Endometrium (tissue), 2 donors: ENCODE data around the gene TAS2R20.

Experiments used
- FAIRE-seq: peaks from 2 replicates; lab custom pipeline; 2012; peaks lifted over from hg19 to GRCh38; lab: Jason Lieb, UNC
- donor health status: control.
- donor health status: control.

The TAS2R20 gene

GRCh38 chr12:10959804-10960203 is 38.3 kb downstream of the TAS2R20 start:
- FAIRE-seq, result no peak

- no peak for FAIRE-seq
These were observed 40.4 kb downstream of the TAS2R20 start for GRCh38 chr12:10957741-10958140.

GRCh38 chr12:10956085-10956484 is 42.0 kb downstream of the TAS2R20 start:
- FAIRE-seq, result no peak

- FAIRE-seq, result no peak
These were observed 45.5 kb downstream of the TAS2R20 start for GRCh38 chr12:10952645-10953044.
